Esophagus muscularis mucosa (tissue), 4 donors: ENCODE measurements around the gene TNPO1.

Experiments
- EP300 ChIP-seq: sonication (generic); formaldehyde crosslinking; IDR thresholded peaks from one replicate; pipeline ENCODE4 v1.6.1; 2017; ENCODE audit warnings: antibody characterized with exemption
- POLR2A ChIP-seq: fragments of 450-650 bp; IDR thresholded peaks from one replicate; pipeline ENCODE4 v1.6.1; 2017; ENCODE audit warnings: antibody characterized with exemption, moderate library complexity, mild to moderate bottlenecking, low read depth
- POLR2AphosphoS5 ChIP-seq, 2 donors: sonication (generic); formaldehyde crosslinking; IDR thresholded peaks; one replicate each; pipeline ENCODE4 v1.6.1; 2017; ENCODE audit warnings: antibody characterized with exemption in 2 of 2
- TF ChIP-seq, protein P1 (sequence below), 3 experiments: fragments of 200-600 bp in 2 of 3; fragments of 450-650 bp in 1 of 3; sonication (generic) in 2 of 3; IDR thresholded peaks; one replicate each; pipeline ENCODE4 v1.5.1; 2017 to 2019; ENCODE audit warnings: antibody characterized with exemption in 3 of 3, mild to moderate bottlenecking in 2 of 3, moderate library complexity in 1 of 3

DNA sequence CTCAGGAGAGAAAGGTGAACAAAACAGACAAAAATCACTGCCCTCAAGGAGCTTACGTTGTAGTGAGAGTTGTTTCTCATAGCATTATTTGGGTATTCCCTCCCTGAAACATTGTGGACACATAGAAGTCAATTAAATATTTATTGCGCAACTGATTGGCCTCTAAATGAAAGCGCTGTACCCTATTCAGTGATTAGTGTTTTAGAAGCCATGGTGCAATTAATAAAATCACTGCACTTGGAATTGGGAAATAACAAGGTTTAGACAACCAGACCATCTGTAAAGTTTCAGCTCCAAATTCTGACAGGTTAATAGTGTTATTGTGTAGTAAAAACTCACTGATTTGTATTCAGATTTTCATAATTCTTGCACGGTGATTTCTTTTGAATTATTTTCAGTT, 35.9 kb downstream of the TNPO1 start:
- TF ChIP-seq, protein P1, sequence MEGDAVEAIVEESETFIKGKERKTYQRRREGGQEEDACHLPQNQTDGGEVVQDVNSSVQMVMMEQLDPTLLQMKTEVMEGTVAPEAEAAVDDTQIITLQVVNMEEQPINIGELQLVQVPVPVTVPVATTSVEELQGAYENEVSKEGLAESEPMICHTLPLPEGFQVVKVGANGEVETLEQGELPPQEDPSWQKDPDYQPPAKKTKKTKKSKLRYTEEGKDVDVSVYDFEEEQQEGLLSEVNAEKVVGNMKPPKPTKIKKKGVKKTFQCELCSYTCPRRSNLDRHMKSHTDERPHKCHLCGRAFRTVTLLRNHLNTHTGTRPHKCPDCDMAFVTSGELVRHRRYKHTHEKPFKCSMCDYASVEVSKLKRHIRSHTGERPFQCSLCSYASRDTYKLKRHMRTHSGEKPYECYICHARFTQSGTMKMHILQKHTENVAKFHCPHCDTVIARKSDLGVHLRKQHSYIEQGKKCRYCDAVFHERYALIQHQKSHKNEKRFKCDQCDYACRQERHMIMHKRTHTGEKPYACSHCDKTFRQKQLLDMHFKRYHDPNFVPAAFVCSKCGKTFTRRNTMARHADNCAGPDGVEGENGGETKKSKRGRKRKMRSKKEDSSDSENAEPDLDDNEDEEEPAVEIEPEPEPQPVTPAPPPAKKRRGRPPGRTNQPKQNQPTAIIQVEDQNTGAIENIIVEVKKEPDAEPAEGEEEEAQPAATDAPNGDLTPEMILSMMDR (IDR thresholded peaks at IDR 0.05), result no peak
- TF ChIP-seq POLR2AphosphoS5 (IDR thresholded peaks at IDR 0.05), result no peak
- TF ChIP-seq POLR2A, result no peak
- no peak for TF ChIP-seq EP300
